GF-D8 (cell line): ENCODE measurements around the gene IL1RAPL1.
"Not testable (repeated sequence)": the region's sequence is repeated elsewhere in the genome, so short reads cannot be mapped to it uniquely, and the experiment has no call there.

ENCODE experiments used
- DNase-seq: peaks from one replicate; lab custom pipeline; 2025; lab: John Stamatoyannopoulos, UW

Gene IL1RAPL1

GRCh38 chrX:29122817-29123216 is 535.6 kb downstream of the IL1RAPL1 start:
- not testable (repeated sequence) for DNase-seq

DNA sequence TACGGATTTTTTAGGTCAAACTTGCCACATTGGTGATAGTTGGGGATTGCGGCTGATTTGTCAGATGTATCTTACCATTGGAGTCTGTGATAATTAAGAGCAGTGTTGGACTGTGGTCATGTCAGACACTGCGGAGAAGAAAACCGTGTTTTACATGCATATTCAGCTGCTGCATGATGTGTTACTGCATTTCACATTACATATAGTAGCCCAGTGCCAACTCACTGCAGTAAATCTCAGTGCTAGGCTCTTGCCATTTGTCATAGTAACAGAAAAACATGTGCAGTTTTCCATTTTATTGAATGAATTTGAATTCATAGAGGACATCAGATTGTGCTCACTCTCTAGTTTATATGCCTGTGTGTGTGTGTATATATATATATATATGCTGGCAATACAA is 543.7 kb downstream of the IL1RAPL1 start:
- no peak for DNase-seq

DNA sequence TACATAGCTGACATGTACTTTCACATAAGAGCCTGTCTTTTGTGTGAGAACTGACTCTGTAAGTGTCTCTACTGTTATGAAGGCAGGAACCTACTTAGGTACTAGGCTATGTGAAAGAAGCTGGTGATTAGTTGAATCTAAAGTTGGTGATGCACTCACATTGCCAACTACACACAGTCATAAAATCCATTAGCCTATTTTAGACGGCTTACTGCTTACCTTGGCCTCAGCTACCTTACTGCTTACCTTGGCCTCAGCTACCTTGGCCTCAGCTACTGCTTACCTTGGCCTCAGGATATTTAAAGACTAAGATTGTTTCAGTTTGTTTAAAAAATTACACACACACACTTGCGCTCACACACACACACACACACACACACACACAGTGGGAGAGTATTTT is 549.7 kb downstream of the IL1RAPL1 start:
- DNase-seq = no peak

- DNase-seq = no peak
These were observed 550.8 kb downstream of the IL1RAPL1 start for GRCh38 chrX:29138003-29138402.

GRCh38 chrX:29143356-29143755 is 556.1 kb downstream of the IL1RAPL1 start:
- no peak for DNase-seq

DNA sequence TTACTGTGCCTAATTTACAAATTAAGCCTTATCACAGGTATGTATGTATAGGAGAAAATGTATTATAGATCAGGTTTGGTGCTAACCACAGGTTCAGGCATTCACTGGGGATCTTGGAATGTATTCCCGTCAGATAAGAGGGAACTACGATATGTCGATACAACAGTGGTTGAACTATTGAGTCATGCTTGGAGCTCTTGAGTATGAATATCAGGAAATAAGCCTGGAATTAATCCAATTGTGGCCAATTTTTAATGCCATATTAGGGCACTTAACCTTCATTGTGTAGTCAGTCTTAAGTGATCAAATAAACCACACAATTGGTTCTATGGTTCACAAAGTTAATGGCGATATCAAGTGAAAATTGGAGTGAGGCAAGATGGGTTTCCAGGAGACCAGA is 556.5 kb downstream of the IL1RAPL1 start:
- no peak for DNase-seq

DNA sequence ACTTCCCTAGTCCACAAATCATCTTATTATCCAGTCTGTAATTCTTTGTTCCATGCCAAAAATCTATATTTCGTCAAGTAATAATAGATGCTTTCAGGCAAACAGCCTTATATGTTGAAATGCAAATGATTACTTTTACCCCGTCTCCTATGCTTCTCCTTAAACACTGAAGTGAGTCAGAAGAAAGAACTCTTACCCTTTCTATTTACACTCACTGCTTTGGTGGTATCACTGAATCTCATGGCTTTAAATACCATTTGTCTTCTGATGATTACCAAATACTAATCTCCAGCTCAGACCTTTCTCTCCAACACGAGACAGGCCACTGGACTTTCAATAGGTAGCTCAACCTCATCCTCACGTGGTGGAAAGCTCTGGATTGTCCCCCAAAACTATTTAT is 558.1 kb downstream of the IL1RAPL1 start:
- DNase-seq = no peak

DNA sequence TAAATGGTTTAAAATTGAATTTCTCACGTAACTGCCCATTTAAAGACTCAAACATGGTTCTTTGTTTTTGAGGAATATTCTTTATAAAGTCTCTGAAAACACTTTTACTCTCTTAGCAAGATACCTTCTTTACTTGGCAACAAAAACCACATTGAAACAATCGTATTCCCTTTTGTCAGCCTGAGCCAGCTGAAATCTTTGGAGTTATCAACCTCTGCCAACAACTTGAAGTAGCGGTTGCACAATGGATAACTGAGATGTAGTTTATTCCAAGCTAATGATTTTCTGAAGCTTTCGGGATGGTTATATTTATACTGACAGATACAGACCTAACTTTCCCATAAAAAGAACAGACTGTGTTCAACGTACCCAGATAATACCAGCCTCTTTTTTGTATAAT is 561.3 kb downstream of the IL1RAPL1 start:
- DNase-seq = no peak

- DNase-seq = no peak
These were observed 568.0 kb downstream of the IL1RAPL1 start for GRCh38 chrX:29155286-29155685.

GRCh38 chrX:29172880-29173279 is 585.6 kb downstream of the IL1RAPL1 start:
- DNase-seq = no peak

GRCh38 chrX:29187264-29187663 is 600.0 kb downstream of the IL1RAPL1 start:
- DNase-seq = no peak

DNA sequence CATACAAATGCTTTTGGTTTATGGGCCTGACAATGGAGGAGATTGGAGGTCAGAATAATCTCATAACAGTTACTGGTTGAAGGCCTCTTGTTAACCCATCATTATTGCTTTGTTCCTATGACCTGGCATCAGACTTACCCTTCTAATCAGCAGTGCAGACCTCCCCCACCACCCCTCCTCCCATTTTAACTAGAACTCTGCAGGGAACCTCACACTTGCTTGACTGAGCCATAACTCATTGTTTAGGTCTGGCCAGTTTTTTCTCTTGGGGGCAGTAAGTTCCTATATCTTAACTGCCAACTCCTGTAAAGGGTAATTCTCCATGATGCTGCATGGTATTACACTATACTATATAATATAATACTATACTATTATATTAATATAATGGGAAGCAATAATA is 609.3 kb downstream of the IL1RAPL1 start:
- no peak for DNase-seq

DNA sequence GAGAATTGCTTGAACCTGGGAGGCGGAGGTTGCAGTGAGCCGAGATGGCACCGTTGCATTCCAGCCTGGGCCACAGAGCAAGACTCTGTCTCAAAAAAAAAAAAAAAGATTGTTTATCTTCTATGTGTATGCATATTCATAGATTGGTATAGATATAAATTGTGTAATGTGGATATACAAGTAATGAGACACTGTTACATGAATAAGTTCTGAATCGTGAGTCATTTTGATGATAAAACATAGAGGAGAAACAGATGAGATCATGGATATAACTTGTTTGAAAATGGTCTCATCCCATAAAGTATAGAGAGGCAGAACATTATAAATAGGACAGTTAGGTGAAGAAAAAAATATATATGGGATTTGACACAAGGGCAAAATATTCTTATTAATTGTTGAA is 628.0 kb downstream of the IL1RAPL1 start:
- no peak for DNase-seq

- no peak for DNase-seq
These were observed 638.4 kb downstream of the IL1RAPL1 start for GRCh38 chrX:29225670-29226069.

DNA sequence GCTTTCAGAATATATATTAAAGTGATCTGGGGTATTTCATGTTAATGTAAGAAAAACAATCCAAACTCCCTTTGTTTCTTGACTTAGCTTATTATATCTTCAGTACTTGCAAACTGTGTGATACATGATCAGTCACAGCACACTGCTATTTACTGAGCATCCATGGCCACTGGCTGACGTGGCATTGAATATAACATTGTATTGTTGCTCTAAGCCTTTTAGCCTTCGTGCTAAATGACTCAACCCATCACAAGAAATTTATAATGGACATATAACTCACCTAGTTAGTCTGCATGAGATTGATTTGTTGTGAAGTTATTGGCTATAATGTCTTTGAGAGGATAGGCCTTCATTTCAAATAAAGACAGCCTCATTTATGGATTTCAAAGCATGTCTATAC is 642.6 kb downstream of the IL1RAPL1 start:
- DNase-seq = no peak

- DNase-seq = no peak
These were observed 644.6 kb downstream of the IL1RAPL1 start for GRCh38 chrX:29231800-29232199.

GRCh38 chrX:29233592-29234183 is 646.4 kb downstream of the IL1RAPL1 start:
- no peak for DNase-seq

GRCh38 chrX:29237972-29238371 is 650.7 kb downstream of the IL1RAPL1 start:
- DNase-seq = no peak

DNA sequence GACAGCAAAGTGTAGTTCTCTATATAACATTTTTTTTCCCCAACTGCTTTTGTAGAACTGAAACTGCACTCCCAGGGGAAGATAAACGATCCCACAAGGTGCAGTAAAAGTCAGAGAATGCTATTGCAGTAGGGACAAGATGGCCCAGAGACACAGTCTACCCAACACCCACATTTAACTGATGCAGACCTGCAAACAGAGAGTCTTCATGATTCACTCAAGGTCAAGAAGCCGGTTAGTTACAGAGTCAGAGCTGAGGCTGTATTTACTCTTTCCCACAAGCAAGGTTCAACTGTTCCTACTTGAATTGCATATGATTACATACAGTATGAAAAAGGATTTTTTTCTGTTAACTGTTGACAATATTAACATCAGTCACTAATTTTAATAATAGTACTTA is 654.6 kb downstream of the IL1RAPL1 start:
- no peak for DNase-seq

GRCh38 chrX:29242856-29243255 is 655.6 kb downstream of the IL1RAPL1 start:
- DNase-seq = no peak

DNA sequence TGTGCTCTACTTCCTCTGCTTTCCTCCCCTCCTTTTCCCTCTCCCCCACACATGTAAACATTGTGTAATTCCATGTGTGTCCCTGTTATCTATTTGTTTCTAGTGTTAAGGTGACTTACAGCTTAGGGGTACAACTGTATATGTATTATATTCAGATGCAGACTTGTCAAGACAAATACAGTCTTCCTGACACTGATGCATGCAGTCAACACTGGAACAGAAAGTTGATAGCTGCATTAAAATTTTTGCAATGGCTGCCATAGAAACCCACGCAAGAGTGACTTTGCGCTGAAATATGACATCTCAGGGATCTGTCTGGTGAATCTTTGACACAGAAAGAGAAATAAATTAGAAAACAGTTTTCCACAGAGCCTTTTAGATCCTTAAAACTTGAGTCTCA is 656.7 kb downstream of the IL1RAPL1 start:
- no peak for DNase-seq

- DNase-seq = no peak
These were observed 667.3 kb downstream of the IL1RAPL1 start for GRCh38 chrX:29254515-29254914.

GRCh38 chrX:29257521-29257920 is 670.3 kb downstream of the IL1RAPL1 start:
- no peak for DNase-seq

DNA sequence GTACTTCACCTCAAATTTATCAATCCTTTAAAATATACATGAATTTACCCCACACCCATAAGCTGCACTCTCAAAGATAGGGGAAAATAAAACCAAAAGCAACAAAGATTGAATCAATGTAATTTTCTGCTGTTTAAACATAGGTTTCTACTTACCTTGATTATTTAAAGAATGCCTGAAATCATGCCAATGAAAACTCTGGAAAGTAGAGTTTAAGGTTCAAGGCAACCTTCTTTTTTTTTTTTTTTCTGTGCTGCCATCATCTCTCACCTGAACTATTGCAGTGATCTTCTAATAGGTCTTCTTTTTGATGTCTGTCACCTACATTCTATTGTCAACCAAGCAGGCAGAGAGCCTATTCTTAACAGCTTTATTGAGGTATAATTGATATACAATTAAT is 682.1 kb downstream of the IL1RAPL1 start:
- no peak for DNase-seq

DNA sequence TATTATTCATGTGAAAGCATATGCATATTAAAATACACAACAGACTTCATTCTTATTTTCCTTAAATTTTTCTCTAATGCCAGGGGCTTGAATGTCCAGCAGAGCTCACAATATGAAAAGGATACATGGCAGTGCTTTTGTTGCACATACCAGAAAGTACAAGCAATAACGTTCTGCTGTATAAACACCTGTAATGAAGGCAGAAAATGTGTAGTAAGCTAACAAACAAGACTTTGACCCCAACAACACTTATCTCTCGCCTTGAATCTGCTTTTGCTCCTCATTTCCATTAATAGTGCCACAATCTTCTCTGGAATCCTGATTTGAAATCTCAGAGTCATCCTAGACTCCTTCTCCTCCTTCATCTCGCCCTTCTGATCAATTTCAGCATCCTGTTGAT is 687.3 kb downstream of the IL1RAPL1 start:
- DNase-seq = no peak
